Activated CD4-positive, alpha-beta memory T cell treated with anti-CD3 and anti-CD28 coated beads for 36 hours (primary cell): ENCODE measurements around the gene ZNRF3. TPM values are rescaled to one million over a fixed set of nuclear protein-coding genes. Genes with fewer than 3 reads are reported as not detected.

ENCODE experiments used
- CTCF ChIA-PET: fragments of 350-600 bp; sonication (Branson Sonifier 250); formaldehyde crosslinking; loops from one replicate; lab custom pipeline; 2021; ENCODE audit warnings: antibody characterized with exemption, inconsistent platforms; lab: Charles Lee
- POLR2A ChIA-PET: fragments of 350-600 bp; sonication (Branson Sonifier 250); formaldehyde crosslinking; loops from one replicate; lab custom pipeline; 2021; ENCODE audit warnings: antibody characterized with exemption; lab: Charles Lee
- DNase-seq: peaks from one replicate; pipeline ENCODE4 v3.0.0-alpha.2; 2020
- H3K27ac Mint-ChIP-seq: one replicate; pipeline ENCODE4 v1.8.0; 2021; ENCODE audit warnings: mixed read lengths
- H3K27me3 Mint-ChIP-seq: one replicate; pipeline ENCODE4 v1.8.0; 2021; ENCODE audit warnings: mixed read lengths
- H3K36me3 Mint-ChIP-seq: one replicate; pipeline ENCODE4 v1.8.0; 2021; ENCODE audit warnings: mixed read lengths
- H3K4me1 Mint-ChIP-seq: one replicate; pipeline ENCODE4 v1.8.0; 2021; ENCODE audit warnings: low read depth, mixed read lengths
- H3K4me3 Mint-ChIP-seq: one replicate; pipeline ENCODE4 v1.8.0; 2021; ENCODE audit warnings: mild to moderate bottlenecking, mixed read lengths
- H3K9me3 Mint-ChIP-seq: one replicate; pipeline ENCODE4 v1.8.0; 2021; ENCODE audit warnings: mixed read lengths
- intact Hi-C: fragments of 100-400 bp; cut with micrococcal nuclease; formaldehyde crosslinking; loops from one replicate; pipeline ENCODE4 v1.15.1; 2023
- total RNA-seq, 2 experiments: library from RNA; stranded (reverse); gene quantifications; one replicate each; pipeline ENCODE4 v1.2.3, GENCODE V29; 2021

ZNRF3 gene
- total RNA-seq, 2 experiments from 2014 or later = 1.3 to 1.5 TPM

DNA sequence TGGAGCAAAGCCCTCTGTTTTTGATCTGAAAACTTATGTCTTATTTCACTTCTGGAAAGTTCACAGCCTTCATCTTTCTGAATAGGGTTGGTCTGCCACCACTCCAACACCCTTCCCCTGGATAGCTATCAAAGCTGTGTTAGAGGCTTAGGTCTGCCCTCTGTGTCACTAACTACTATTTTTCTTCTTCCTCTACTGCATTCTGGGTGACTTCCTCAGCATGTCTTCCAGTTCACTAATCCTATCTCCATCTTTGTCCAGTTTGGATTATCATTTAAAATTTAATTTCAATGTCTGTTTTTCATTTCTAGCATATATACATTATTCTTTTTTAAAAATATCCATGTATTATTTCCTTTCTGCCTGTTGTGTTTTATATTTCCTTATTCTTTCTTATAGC lies 84.6 kb downstream of the ZNRF3 start:
- ChIA-PET POLR2A (no interaction called here), CTCF (no interaction called here)
- DNase-seq = no peak
- H3K9me3 Mint-ChIP-seq = no peaks in the 10 kb centered on the region
- peaks cover 34% of the 10 kb centered on the region for H3K27me3 Mint-ChIP-seq
- intact Hi-C loops = no loop called here
- H3K4me1 Mint-ChIP-seq = no peaks in the 10 kb centered on the region
- H3K36me3 Mint-ChIP-seq = no peaks in the 10 kb centered on the region
- no peak overlapping the region for H3K27ac Mint-ChIP-seq
- no peak overlapping the region for H3K4me3 Mint-ChIP-seq

DNA sequence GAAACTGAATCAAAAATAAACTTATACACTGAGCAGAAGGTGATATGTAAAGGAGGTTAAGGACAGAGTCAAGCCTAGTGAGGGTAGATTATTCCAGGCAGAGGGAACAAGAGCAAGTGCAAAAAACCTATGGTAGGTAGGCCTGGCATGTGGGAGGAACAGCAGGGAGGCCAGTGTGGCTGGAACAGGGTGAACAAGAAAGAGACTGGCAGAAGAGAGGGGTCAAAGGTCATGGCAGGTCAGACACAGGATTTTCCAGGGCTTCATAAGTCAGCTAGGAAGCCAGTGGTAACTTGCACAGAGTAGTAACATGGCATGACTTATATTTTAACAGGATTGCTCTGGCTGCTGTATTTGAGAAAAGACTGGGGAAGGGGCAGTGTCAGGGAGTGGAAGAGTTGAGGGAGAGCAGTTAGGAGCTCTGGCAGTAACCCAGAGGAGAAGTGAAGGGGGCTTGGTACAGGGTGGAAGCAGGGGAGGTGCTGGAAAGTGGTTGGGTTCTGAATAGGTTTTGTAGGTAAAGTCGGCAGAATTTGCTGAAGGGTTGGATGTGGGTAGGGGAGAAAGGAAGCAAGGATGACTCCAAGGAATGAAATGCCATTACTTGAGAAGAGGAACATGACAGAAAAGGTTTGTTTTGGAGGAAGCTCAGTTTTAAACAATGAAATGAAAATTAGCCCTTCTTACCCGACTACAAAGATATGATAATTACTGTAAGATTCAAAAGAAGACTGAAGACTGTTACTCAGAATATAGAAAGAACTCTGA lies 86.2 kb downstream of the ZNRF3 start:
- no peaks in the 10 kb centered on the region for H3K9me3 Mint-ChIP-seq
- H3K27ac Mint-ChIP-seq = no peak overlapping the region
- no peak overlapping the region for H3K4me3 Mint-ChIP-seq
- ChIA-PET CTCF (no interaction called here), POLR2A (no interaction called here)
- H3K27me3 Mint-ChIP-seq = peaks cover 22% of the 10 kb centered on the region
- H3K36me3 Mint-ChIP-seq = no peaks in the 10 kb centered on the region
- DNase-seq = no peak
- no peaks in the 10 kb centered on the region for H3K4me1 Mint-ChIP-seq
- intact Hi-C loops = loop anchor here (10.0 kb wide), 1 partner anchor 65 kb away; no protein-coding TSS in a partner anchor

DNA sequence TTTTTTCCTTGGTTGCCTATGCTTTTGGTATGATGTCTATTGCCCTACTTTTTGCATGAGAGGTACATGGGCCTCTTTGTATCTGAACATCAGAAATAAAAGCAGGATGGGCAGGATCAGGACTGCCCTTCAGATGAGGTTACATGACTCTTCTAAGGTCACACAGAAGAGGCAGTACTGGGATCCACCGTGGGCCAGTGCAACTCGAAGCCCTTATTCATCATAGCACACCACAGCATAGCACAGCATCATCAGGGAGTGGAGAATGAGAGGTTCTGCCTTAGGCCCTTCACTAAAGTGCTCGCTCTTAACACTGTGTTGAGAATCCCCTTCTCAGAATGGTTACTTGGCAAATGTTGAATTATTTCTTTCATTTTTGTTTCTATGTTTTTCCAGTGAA lies 90.0 kb downstream of the ZNRF3 start:
- DNase-seq = no peak
- H3K36me3 Mint-ChIP-seq = no peaks in the 10 kb centered on the region
- H3K9me3 Mint-ChIP-seq = no peaks in the 10 kb centered on the region
- H3K4me3 Mint-ChIP-seq = no peak overlapping the region
- H3K4me1 Mint-ChIP-seq = peaks cover 3% of the 10 kb centered on the region
- intact Hi-C loops = loop anchor here (10.0 kb wide), 1 partner anchor 61 kb away; no protein-coding TSS in a partner anchor
- ChIA-PET POLR2A (no interaction called here), CTCF (no interaction called here)
- no peak overlapping the region for H3K27ac Mint-ChIP-seq
- peaks cover 24% of the 10 kb centered on the region for H3K27me3 Mint-ChIP-seq

DNA sequence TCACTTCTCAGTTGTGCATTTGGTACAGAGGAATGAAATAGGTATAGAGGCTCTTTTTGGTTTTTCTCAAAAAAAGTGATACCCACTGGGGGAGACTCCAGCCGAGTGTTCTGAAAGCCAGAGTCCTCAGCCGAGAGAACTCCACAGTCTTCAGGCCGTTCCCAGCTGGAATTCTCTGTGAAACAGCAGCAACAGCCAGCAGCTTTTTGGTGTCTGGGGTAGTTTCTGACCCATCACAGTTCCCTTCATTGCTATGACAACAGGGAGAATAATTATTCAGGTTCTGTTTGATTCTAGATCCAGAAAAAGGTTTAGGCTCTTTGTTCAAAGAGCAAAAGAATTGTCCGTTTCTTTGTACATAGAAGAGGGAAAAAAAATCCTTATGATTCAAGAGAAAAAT lies 93.7 kb downstream of the ZNRF3 start:
- ChIA-PET POLR2A (no interaction called here), CTCF (interaction anchor here (1.4 to 2.0 kb wide), 2 partner anchors 63 to 121 kb away, joined by 3 to 8 read pairs; no protein-coding TSS in a partner anchor)
- Mint-ChIP-seq H3K27me3 (peaks cover 19% of the 10 kb centered on the region), H3K9me3 (no peaks in the 10 kb centered on the region), H3K27ac (no peak overlapping the region), H3K4me1 (peaks cover 3% of the 10 kb centered on the region), H3K4me3 (no peak overlapping the region), H3K36me3 (no peaks in the 10 kb centered on the region)
- no peak for DNase-seq
- intact Hi-C loops = loop anchor here (10.0 kb wide), 1 partner anchor 58 kb away; no protein-coding TSS in a partner anchor

DNA sequence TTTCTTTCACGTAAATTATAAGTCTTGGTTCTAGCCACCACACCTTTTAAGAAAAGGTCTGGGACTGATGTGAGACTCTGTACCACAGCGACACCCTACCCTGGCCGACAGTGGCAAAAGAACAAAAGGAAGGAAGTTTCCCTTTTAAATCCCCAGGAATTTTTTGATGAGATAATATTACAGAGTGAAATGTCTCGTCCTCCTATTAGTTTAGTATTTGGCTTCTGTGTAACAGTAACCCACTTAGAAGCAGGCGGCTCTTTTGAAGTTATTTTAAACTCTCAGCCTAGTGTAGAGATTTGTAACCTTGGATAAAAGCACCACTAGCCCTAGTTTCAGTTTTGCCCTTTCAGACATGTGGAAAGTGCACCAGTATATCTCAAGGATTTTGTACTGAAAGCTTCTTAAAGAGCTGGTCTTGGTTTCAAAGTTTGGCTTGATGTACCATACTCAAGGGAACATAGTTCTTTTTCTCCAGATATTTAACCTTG lies 94.2 kb downstream of the ZNRF3 start:
- ChIA-PET POLR2A (interaction anchor here (0.9 kb wide), 1 partner anchor 25 kb away, joined by 4 read pairs; no protein-coding TSS in a partner anchor), CTCF (interaction anchor here (0.7 to 1.4 kb wide), 2 partner anchors 63 to 374 kb away, joined by 3 read pairs; no protein-coding TSS in a partner anchor)
- H3K36me3 Mint-ChIP-seq = no peaks in the 10 kb centered on the region
- no peak overlapping the region for H3K4me3 Mint-ChIP-seq
- H3K27me3 Mint-ChIP-seq = peaks cover 19% of the 10 kb centered on the region
- intact Hi-C loops = loop anchor here (10.0 kb wide), 1 partner anchor 57 kb away; no protein-coding TSS in a partner anchor
- no peak for DNase-seq
- H3K9me3 Mint-ChIP-seq = no peaks in the 10 kb centered on the region
- peaks cover 3% of the 10 kb centered on the region for H3K4me1 Mint-ChIP-seq
- no peak overlapping the region for H3K27ac Mint-ChIP-seq

DNA sequence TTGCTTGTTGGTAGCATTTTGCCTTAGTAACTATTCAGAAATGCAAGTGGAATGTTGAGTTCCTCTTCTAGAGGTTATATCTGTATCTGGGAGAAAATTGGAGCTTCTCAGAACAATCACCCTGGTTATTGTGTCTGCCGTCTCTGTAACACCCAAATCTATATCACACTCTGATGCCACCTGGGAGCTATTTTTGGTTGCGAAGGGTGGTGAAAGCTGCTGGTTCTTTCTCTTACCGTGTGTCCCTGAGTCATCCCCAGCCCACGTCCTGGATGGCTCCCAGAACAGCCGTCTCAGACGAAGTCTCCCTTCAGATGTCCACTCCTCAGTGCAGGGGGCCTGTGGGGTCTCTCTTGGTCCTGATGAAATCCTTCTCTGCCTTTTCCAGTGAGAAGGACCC lies 94.8 kb downstream of the ZNRF3 start:
- intact Hi-C loops = loop anchor here (10.0 kb wide), 1 partner anchor 57 kb away; no protein-coding TSS in a partner anchor
- Mint-ChIP-seq H3K4me3 (no peak overlapping the region), H3K27ac (no peak overlapping the region), H3K4me1 (peaks cover 3% of the 10 kb centered on the region), H3K9me3 (no peaks in the 10 kb centered on the region), H3K36me3 (no peaks in the 10 kb centered on the region), H3K27me3 (peaks cover 19% of the 10 kb centered on the region)
- CTCF ChIA-PET = no interaction called here
- POLR2A ChIA-PET = interaction anchor here (0.9 kb wide), 1 partner anchor 26 kb away, joined by 4 read pairs; no protein-coding TSS in a partner anchor
- DNase-seq = no peak

DNA sequence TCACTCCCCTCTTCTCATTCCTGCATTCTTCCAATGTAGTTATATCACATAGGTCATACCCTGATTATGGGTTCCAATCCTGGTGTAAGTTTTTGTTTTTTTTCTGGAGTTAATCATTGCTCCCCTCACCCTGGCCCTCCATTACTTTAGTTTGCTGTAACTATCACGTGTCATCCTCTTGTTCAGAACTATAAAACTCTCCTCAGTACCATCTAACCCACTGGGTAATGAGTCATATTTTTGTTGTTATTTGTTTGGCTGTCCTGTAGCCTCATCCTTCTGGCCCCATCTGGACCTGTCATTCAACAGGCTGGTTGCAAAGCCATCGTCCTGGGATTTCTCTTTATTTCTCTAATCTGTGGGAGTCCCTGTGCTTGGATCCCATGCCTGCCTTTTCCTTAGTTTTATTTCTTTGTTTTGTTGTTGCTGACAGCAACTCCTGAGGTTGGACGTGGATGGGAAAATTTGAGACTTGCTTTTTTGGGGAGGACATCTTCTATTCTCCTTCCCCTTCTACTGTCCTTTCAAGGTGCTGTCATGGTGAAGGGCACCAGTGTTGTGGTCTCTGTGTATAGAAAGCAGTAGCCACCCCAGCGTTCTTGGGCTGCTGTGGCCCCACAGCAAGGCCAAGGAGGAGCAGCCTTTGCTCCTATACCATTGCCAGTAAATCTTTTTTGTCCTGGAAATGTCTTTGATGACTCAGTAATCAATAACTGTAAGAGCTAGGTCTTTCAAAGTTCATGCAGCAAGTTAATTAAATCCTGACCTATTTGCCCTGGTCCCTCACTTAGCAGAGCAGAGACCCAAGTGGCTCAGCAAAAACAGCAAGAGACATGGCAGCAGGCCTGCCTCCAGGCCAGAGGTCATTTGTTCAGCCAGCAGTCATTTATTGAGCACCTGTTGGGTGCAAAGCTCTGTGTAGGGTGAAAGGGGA lies 95.8 kb downstream of the ZNRF3 start:
- POLR2A ChIA-PET = no interaction called here
- peaks cover 21% of the 10 kb centered on the region for H3K27me3 Mint-ChIP-seq
- intact Hi-C loops = loop anchor here (10.0 kb wide), 1 partner anchor 56 kb away; no protein-coding TSS in a partner anchor

DNA sequence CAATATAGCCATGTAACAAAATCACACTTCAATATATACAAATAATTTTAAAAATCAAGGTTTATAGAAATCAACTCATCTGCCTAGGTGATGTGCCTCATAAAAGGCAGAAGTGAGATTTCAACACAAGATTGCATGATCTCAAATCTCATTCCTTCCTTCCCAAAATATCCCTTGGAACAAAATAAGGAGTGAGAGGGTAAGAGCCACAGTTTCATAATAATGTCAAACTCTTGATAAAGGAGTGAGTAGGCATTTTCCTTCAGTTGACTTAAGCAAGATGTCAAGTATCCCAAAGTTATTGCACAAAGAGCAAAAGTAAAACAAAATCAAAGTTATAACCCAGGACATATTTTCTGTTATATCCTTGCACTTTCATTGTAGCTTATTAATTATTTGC lies 97.0 kb downstream of the ZNRF3 start:
- H3K27ac Mint-ChIP-seq = no peak overlapping the region
- H3K4me1 Mint-ChIP-seq = peaks cover 3% of the 10 kb centered on the region
- CTCF ChIA-PET = interaction anchor here (2.0 kb wide), 1 partner anchor 125 kb away, joined by 4 read pairs; no protein-coding TSS in a partner anchor
- POLR2A ChIA-PET = no interaction called here
- no peak for DNase-seq
- H3K36me3 Mint-ChIP-seq = no peaks in the 10 kb centered on the region
- peaks cover 3% of the 10 kb centered on the region for H3K9me3 Mint-ChIP-seq
- peaks cover 21% of the 10 kb centered on the region for H3K27me3 Mint-ChIP-seq
- H3K4me3 Mint-ChIP-seq = no peak overlapping the region
- intact Hi-C loops = no loop called here

More for the DNA sequence above, 95.8 kb downstream of the ZNRF3 start:
- no peak for DNase-seq
- H3K9me3 Mint-ChIP-seq = no peaks in the 10 kb centered on the region
- H3K4me1 Mint-ChIP-seq = peaks cover 3% of the 10 kb centered on the region
- H3K4me3 Mint-ChIP-seq = no peak overlapping the region
- H3K27ac Mint-ChIP-seq = no peak overlapping the region
- H3K36me3 Mint-ChIP-seq = no peaks in the 10 kb centered on the region
- CTCF ChIA-PET = no interaction called here

DNA sequence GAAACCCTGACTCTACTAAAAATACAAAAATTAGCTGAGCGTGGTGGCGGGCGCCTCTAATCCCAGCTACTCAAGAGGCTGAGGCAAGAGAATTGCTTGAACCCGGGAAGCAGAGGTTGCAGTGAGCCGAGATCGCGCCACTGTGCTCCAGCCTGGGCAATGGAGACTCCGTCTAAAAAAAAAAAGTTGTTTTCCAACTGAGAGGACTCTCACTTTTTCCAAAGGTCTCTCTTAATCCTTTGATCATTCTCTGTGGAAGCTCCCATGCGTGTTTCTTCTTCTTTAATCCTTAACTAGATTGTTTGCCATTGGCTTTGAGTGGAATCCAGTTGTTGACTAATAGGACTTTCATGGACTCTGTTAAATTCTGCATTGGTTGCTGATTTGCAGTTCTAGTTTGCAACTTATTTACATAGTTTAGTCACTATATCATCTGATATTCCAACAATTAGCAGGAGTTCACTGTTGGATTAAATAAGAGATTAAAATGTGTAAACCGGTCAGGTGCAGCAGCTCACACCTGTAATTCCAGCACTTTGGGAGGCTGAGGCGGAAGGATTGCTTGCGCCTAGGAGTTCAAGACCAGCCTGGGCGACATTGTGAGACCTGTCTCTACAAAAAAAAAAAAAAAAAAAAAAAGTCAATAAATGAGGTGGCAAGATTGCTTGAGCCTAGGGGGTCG lies 98.6 kb downstream of the ZNRF3 start:
- H3K27me3 Mint-ChIP-seq = peaks cover 16% of the 10 kb centered on the region
- CTCF ChIA-PET = interaction anchor here (2.0 kb wide), 1 partner anchor 126 kb away, joined by 4 read pairs; no protein-coding TSS in a partner anchor
- H3K4me1 Mint-ChIP-seq = no peaks in the 10 kb centered on the region

DNA sequence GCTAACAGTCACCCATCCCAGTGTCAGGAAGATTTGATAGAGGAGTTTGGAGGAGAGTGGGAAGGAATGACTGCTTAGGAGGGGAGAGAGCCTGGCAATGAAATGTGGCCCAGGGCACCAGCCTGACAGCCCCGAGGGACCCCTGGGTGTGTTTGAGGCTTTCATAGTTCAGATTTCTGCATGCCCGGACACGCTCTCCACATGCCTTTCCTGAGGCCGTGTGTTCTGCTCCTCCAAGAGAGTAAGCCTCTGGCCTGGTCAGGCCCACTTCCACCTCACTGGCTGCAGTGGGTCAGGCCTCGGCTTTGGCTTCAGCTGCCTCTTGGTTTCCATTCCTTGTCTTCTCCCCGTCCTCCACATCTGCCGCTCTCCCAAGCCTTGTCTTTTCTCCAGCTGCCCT lies 99.8 kb downstream of the ZNRF3 start:
- peaks cover 12% of the 10 kb centered on the region for H3K27me3 Mint-ChIP-seq
- no peak overlapping the region for H3K27ac Mint-ChIP-seq
- no peak overlapping the region for H3K4me3 Mint-ChIP-seq
- intact Hi-C loops = no loop called here
- peaks cover 8% of the 10 kb centered on the region for H3K9me3 Mint-ChIP-seq
- POLR2A ChIA-PET = no interaction called here
- H3K4me1 Mint-ChIP-seq = no peaks in the 10 kb centered on the region
- CTCF ChIA-PET = interaction anchor here (0.6 kb wide), 1 partner anchor 1770 kb away, joined by 3 read pairs; no protein-coding TSS in a partner anchor
- no peak for DNase-seq
- no peaks in the 10 kb centered on the region for H3K36me3 Mint-ChIP-seq

More for the DNA sequence above, 98.6 kb downstream of the ZNRF3 start:
- H3K36me3 Mint-ChIP-seq = no peaks in the 10 kb centered on the region
- H3K9me3 Mint-ChIP-seq = peaks cover 8% of the 10 kb centered on the region
- no peak overlapping the region for H3K27ac Mint-ChIP-seq
- intact Hi-C loops = no loop called here
- no peak for DNase-seq
- H3K4me3 Mint-ChIP-seq = no peak overlapping the region
- POLR2A ChIA-PET = no interaction called here

DNA sequence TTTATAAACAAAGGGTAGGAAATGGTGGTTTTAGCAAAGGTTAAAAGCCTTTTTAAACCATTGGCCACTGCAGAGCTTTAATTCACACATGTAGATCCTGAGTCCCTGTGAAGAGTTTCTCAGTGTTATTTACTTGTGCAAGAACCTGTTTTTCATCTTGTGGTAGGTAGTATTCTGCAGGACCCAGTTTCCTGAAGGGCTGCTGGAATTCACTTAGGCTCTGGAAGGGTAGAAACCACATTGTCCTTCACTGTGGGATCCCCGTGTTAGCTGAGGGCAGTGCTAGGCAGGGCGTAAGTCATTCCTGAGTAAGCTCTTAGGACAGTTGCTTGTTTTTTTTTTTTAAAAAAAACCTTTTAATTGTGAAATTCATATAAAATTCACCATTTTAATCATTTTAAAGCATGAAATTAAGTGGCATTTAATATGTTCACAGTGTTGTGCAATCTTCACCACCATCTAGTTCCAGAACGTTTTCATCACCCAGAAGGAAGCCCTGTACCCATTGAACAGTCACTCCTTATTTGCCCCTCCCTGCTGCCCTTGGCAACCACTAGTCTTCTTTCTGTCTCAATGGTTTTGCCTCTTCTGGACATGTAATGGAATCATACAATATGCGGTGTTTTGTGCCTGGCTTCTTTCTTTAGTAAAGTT lies 100.5 kb downstream of the ZNRF3 start:
- H3K9me3 Mint-ChIP-seq = peaks cover 8% of the 10 kb centered on the region
- H3K27me3 Mint-ChIP-seq = peaks cover 8% of the 10 kb centered on the region
- ChIA-PET POLR2A (no interaction called here), CTCF (no interaction called here)
- peaks cover 3% of the 10 kb centered on the region for H3K4me1 Mint-ChIP-seq
- no peak for DNase-seq
- intact Hi-C loops = no loop called here
- no peak overlapping the region for H3K4me3 Mint-ChIP-seq
- H3K27ac Mint-ChIP-seq = no peak overlapping the region
- H3K36me3 Mint-ChIP-seq = no peaks in the 10 kb centered on the region
